Activated CD4-positive, alpha-beta memory T cell treated with anti-CD3 and anti-CD28 coated beads for 36 hours (primary cell): ENCODE results near the gene TGM1. TPM values are rescaled to one million over a fixed set of nuclear protein-coding genes. Genes with fewer than 3 reads are reported as not detected.

Experiments used
- CTCF ChIA-PET: fragments of 350-600 bp; sonication (Branson Sonifier 250); formaldehyde crosslinking; loops from one replicate; lab custom pipeline; 2021; ENCODE audit warnings: antibody characterized with exemption, inconsistent platforms; lab: Charles Lee
- POLR2A ChIA-PET: fragments of 350-600 bp; sonication (Branson Sonifier 250); formaldehyde crosslinking; loops from one replicate; lab custom pipeline; 2021; ENCODE audit warnings: antibody characterized with exemption; lab: Charles Lee
- DNase-seq: peaks from one replicate; pipeline ENCODE4 v3.0.0-alpha.2; 2020
- H3K27ac Mint-ChIP-seq: one replicate; pipeline ENCODE4 v1.8.0; 2021; ENCODE audit warnings: mixed read lengths
- H3K27me3 Mint-ChIP-seq: one replicate; pipeline ENCODE4 v1.8.0; 2021; ENCODE audit warnings: mixed read lengths
- H3K36me3 Mint-ChIP-seq: one replicate; pipeline ENCODE4 v1.8.0; 2021; ENCODE audit warnings: mixed read lengths
- H3K4me1 Mint-ChIP-seq: one replicate; pipeline ENCODE4 v1.8.0; 2021; ENCODE audit warnings: low read depth, mixed read lengths
- H3K4me3 Mint-ChIP-seq: one replicate; pipeline ENCODE4 v1.8.0; 2021; ENCODE audit warnings: mild to moderate bottlenecking, mixed read lengths
- H3K9me3 Mint-ChIP-seq: one replicate; pipeline ENCODE4 v1.8.0; 2021; ENCODE audit warnings: mixed read lengths
- intact Hi-C: fragments of 100-400 bp; cut with micrococcal nuclease; formaldehyde crosslinking; loops from one replicate; pipeline ENCODE4 v1.15.1; 2023
- total RNA-seq, 2 experiments: library from RNA; stranded (reverse); gene quantifications; one replicate each; pipeline ENCODE4 v1.2.3, GENCODE V29; 2021

Gene TGM1
- total RNA-seq, 2 experiments from 2014 or later: 3.7 to 4.5 TPM

DNA sequence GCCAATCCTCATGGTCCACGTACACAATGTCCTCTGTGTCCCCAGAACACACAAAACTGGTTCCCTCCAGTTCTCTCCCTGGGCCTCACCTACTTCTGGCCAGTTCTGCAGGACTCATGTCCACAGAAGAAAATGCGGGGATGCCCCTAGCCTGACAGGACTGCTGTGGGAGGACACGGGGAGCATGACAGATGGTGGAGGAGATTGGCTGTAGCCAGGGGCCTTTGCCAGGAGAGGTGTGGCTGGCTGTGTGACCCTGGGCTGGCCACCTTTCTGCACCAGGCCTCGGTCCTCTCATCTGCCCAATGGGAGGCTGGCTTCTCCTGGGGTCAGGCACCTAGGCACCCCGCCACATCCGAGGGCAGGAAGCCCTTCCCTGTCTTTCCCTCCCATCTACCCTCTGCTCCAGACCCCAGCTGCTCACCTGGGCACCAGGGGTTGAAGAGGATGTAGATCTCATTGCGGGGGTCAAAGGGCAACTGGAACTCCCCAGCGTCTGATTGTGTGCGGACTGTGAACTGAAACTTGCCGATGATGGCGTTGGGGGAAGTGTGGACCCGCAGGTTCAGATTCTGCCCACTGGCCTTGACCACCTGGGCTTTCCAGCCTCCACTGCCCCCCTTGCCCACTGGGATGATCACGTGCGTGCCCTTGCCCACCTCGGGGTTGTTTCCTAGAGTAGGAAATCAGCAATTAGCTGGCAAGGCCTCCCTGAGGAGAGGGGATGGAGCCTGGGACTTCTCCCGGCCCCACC is 2.8 kb downstream of the TGM1 start:
- intact Hi-C loops: no loop called here
- no peaks in the 10 kb centered on the region for H3K9me3 Mint-ChIP-seq
- H3K4me3 Mint-ChIP-seq: no peak overlapping the region
- no peak for DNase-seq
- no peak overlapping the region for H3K27ac Mint-ChIP-seq
- ChIA-PET CTCF (no interaction called here), POLR2A (no interaction called here)
- H3K4me1 Mint-ChIP-seq: no peaks in the 10 kb centered on the region
- H3K27me3 Mint-ChIP-seq: no peaks in the 10 kb centered on the region
- peaks cover 1% of the 10 kb centered on the region for H3K36me3 Mint-ChIP-seq

DNA sequence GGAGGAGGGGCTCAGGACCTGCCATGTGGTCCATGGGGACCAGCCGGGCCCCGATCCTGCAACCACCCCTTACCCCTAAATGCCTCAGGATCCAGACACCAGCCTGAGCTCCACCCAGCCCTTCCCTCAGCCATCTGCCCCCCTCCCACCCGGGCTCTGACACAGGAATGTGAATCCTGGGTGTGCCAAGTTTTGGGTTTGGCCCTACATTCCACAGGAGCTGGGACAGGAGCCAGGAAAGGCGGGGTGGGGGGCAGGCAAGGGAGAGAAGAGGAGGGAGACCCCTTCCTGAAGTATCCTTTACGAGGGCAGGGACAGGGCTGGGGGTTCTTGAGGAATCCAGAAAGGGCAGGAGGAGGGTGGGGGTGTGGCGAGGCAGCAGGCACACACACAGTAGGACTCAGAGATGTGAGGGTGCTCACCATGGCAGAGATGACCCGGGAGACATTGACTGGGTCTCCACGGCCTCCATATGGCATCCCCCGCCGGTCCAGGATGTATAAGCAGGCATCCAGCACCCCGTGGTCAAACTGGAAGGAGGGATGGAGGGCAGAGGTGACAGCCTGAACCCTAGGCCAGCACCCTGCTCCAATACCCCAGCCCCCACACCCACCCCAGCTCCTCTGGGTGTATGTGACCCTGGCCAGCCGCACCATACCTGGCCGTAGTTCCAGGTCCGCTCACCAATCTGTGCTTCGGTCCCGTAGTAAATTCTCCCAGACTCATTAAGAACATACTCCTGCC is 3.5 kb downstream of the TGM1 start:
- no peak for DNase-seq
- POLR2A ChIA-PET: no interaction called here
- no peak overlapping the region for H3K4me3 Mint-ChIP-seq
- intact Hi-C loops: no loop called here
- H3K9me3 Mint-ChIP-seq: no peaks in the 10 kb centered on the region
- no peaks in the 10 kb centered on the region for H3K27me3 Mint-ChIP-seq
- H3K4me1 Mint-ChIP-seq: no peaks in the 10 kb centered on the region
- CTCF ChIA-PET: no interaction called here
- peaks cover 1% of the 10 kb centered on the region for H3K36me3 Mint-ChIP-seq
- no peak overlapping the region for H3K27ac Mint-ChIP-seq

- Mint-ChIP-seq H3K27ac (no peak overlapping the region), H3K9me3 (no peaks in the 10 kb centered on the region), H3K36me3 (peaks cover 1% of the 10 kb centered on the region), H3K4me1 (no peaks in the 10 kb centered on the region), H3K4me3 (no peak overlapping the region), H3K27me3 (no peaks in the 10 kb centered on the region)
- ChIA-PET POLR2A (no interaction called here), CTCF (interaction anchor here (1.4 to 2.1 kb wide), 4 partner anchors 16 to 49 kb away, joined by 3 to 7 read pairs (median 4); partner anchors contain the start of genes CIDEB, MDP1 and TINF2)
- intact Hi-C loops: no loop called here
- DNase-seq: no peak
Measured at GRCh38 chr14:24258548-24259265, 4.3 kb downstream of the TGM1 start.

- Mint-ChIP-seq H3K27me3 (no peaks in the 10 kb centered on the region), H3K4me1 (no peaks in the 10 kb centered on the region), H3K4me3 (no peak overlapping the region), H3K27ac (no peak overlapping the region), H3K36me3 (peaks cover 1% of the 10 kb centered on the region), H3K9me3 (no peaks in the 10 kb centered on the region)
- no peak for DNase-seq
- ChIA-PET CTCF (interaction anchor here (1.4 to 2.1 kb wide), 4 partner anchors 16 to 50 kb away, joined by 3 to 7 read pairs (median 4); partner anchors contain the start of genes CIDEB, MDP1 and TINF2), POLR2A (no interaction called here)
- intact Hi-C loops: no loop called here
Measured at GRCh38 chr14:24258119-24258518, 4.9 kb downstream of the TGM1 start.

DNA sequence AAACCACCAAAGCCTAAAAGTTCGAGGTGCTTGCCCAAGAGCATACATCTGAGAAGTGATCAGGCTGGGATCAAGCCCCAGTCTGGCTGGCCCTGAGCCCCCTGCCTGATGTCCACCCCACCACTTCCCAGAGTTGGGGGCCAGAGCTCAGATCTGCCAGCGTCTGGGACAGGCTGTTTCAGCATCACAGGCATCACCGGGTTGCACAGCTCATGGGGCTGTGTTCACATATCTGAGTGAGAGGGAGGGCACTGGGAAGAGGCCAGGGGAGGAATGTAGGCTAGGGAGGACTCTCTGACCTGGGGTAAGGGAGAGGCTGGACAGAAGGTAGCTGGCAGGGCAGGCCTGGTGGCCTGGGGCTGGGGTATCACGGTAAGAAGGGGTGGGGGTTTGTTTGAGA is 6.0 kb downstream of the TGM1 start:
- POLR2A ChIA-PET: no interaction called here
- no peaks in the 10 kb centered on the region for H3K36me3 Mint-ChIP-seq

DNA sequence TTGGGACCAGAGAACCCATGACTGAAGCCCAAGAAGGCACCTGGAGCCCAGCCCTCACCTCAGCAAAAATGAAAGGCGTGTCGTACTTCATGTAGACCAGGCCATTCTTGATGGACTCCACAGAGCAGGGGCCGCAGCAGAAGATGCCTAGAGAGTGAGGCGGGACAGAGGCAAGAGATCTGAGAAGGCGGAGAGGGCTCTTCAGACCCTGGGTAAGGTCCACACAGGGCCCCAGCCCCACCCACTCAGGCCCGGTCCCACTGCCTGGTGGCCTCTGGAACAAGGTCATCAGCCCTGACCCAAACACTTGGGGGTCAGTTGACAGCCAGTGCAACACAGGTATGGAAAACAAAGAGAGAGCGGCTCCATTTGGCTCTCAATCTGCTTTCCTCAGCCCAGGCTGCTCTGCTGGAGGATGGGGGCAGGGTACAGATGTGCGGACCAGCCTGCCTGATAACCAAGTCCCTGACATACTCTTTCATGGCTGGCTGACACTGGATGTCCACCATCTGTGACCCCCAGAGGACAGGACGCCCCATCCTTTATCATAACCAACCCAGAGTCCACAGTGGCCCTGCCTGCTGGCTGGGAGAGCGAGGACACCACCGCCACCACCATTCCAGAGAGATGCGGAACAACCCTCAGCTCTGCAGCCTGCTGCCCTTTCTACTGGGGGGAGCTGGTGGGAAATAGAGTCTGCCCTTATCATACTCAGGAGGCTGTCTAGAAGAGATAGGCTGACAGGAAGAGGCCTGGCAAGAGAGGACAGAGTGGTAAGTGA is 6.9 kb downstream of the TGM1 start:
- ChIA-PET CTCF (interaction anchor here (0.8 to 2.0 kb wide), 4 partner anchors 10 to 52 kb away, joined by 3 to 5 read pairs (median 4); partner anchors contain the start of genes CIDEB and RABGGTA), POLR2A (no interaction called here)
- Mint-ChIP-seq H3K4me3 (no peak overlapping the region), H3K36me3 (no peaks in the 10 kb centered on the region), H3K4me1 (no peaks in the 10 kb centered on the region), H3K27me3 (no peaks in the 10 kb centered on the region), H3K27ac (no peak overlapping the region), H3K9me3 (no peaks in the 10 kb centered on the region)
- no peak for DNase-seq
- intact Hi-C loops: no loop called here

More for the DNA sequence above, 6.0 kb downstream of the TGM1 start:
- intact Hi-C loops: no loop called here
- Mint-ChIP-seq H3K4me3 (no peak overlapping the region), H3K27ac (no peak overlapping the region), H3K4me1 (no peaks in the 10 kb centered on the region), H3K27me3 (no peaks in the 10 kb centered on the region), H3K9me3 (no peaks in the 10 kb centered on the region)
- CTCF ChIA-PET: interaction anchor here (1.2 to 2.1 kb wide), 4 partner anchors 10 to 51 kb away, joined by 3 to 7 read pairs (median 4); partner anchors contain the start of genes CIDEB, RABGGTA and TINF2
- no peak for DNase-seq

GRCh38 chr14:24255438-24255837 is 7.5 kb downstream of the TGM1 start:
- DNase-seq: no peak
- Mint-ChIP-seq H3K27me3 (no peaks in the 10 kb centered on the region), H3K9me3 (no peaks in the 10 kb centered on the region), H3K27ac (no peak overlapping the region), H3K4me3 (no peak overlapping the region), H3K4me1 (peaks cover 3% of the 10 kb centered on the region), H3K36me3 (no peaks in the 10 kb centered on the region)
- intact Hi-C loops: no loop called here
- ChIA-PET CTCF (interaction anchor here (0.8 kb wide), 1 partner anchor 12 kb away, joined by 3 read pairs; no protein-coding TSS in a partner anchor), POLR2A (no interaction called here)

DNA sequence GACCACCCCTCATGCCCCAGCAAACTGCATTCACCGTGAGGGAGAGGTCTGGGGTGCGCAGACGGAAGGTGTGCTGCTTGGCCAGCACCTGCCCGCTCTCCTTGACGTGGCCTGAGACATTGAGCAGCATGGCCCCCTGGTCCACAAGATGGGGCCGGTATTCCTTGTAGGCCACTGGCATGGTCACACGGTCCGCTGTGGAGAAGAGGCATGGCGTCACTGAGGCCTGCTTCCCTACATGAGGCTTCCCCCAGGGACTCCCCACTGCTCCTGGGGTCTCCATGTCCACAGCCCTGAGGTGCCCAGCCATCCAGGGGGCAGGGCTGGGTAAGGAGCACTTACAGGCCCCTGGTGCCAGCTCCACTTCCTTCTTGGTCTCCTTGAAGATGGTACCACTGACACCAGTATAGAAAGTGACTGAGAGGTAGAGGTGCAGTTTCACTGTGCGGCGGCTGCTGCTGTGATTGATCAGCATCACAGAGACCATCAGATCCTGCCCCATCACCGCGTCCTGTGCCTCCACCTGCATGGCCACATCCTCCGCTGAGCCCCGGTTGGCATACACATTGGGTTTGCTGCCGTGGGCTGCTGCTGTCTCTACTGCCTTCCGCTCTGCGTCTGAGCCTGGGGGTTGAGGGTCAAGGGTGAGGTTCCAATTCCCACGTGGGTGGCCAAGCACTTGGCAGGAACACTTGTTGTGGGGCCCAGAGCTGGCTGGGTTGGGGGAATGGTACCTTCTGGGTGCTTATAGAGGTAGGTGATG is 8.2 kb downstream of the TGM1 start:
- Mint-ChIP-seq H3K27ac (no peak overlapping the region), H3K4me1 (peaks cover 9% of the 10 kb centered on the region), H3K36me3 (no peaks in the 10 kb centered on the region), H3K27me3 (no peaks in the 10 kb centered on the region), H3K4me3 (no peak overlapping the region), H3K9me3 (no peaks in the 10 kb centered on the region)
- ChIA-PET CTCF (no interaction called here), POLR2A (no interaction called here)
- intact Hi-C loops: no loop called here
- DNase-seq: no peak

- CTCF ChIA-PET: interaction anchor here (0.7 kb wide), 1 partner anchor 55 kb away, joined by 3 read pairs; no protein-coding TSS in a partner anchor
Measured at GRCh38 chr14:24253936-24254335, 9.0 kb downstream of the TGM1 start.

DNA sequence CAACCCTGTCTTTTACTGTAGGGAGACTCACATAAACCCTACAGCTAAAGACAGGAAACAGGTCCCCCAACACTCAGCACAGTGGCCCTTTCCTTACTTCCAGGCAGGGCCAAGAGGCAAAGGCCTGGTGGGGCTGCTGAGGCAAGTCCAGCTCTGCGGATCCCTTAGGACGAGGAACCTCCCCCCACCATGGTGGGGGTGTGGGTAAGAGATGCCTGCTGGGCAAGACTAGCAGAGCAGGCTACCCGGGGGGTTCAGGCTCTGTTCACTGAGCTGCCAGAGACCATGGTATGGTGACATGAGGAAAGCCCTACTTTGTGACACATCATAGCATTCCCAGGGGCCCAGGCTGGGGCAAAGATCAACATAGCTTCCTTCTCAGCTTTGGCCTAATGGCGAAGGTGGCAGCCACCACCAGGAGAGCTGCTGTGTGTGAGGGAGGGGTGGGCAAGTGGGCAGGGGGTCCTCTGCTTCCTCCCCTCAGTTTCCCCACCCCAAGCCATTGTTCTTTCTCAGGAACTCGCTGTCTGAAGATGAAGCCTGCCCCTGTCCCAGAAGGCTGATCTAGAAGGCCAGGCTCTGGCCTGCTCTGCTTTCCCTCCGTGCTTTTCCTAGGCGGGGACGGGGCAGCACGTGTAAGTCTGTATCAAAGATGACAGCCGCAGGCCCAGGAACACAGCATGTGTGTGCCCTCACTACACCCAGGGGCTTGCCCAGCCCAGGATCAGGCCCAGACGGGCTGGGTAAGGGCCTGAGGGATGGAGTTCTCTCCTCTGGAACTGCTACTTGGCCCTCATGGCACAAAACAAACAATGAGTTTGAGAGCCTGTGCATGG is 10.5 kb downstream of the TGM1 start:
- Mint-ChIP-seq H3K27ac (no peak overlapping the region), H3K4me1 (peaks cover 24% of the 10 kb centered on the region), H3K27me3 (no peaks in the 10 kb centered on the region), H3K36me3 (no peaks in the 10 kb centered on the region), H3K4me3 (no peak overlapping the region), H3K9me3 (no peaks in the 10 kb centered on the region)
- ChIA-PET CTCF (interaction anchor here (0.7 to 2.7 kb wide), 6 partner anchors 10 to 72 kb away, joined by 3 to 18 read pairs (median 11); partner anchors contain the start of genes CIDEB, RABGGTA and TINF2), POLR2A (interaction anchor here (1.2 to 2.9 kb wide), 2 partner anchors 9 to 18 kb away, joined by 3 to 8 read pairs; partner anchors contain the start of gene RABGGTA)
- intact Hi-C loops: no loop called here
- DNase-seq: no peak

More at GRCh38 chr14:24253936-24254335, 9.0 kb downstream of the TGM1 start:
- intact Hi-C loops: no loop called here
- Mint-ChIP-seq H3K4me1 (peaks cover 16% of the 10 kb centered on the region), H3K27ac (no peak overlapping the region), H3K9me3 (no peaks in the 10 kb centered on the region), H3K4me3 (no peak overlapping the region), H3K27me3 (no peaks in the 10 kb centered on the region), H3K36me3 (no peaks in the 10 kb centered on the region)
- POLR2A ChIA-PET: no interaction called here
- DNase-seq: no peak
